SK-N-SH treated with all-trans-retinoic acid at 6 μM for 48 hours (cell line): ENCODE results near the gene CSNK1G1.

Experiments
- ISL1 ChIP-seq: fragments of 250-450 bp; sonication (Bioruptor Pico); IDR thresholded peaks from 2 replicates; pipeline ENCODE4 v2.1.2; 2022; ENCODE audit warnings: mild to moderate bottlenecking, moderate library complexity
- OSR1 ChIP-seq: fragments of 250-450 bp; sonication (Bioruptor Pico); IDR thresholded peaks from 2 replicates; pipeline ENCODE4 v1.8.0; 2022; ENCODE audit warnings: moderate library complexity, mild to moderate bottlenecking, inconsistent platforms
- TOX ChIP-seq: fragments of 250-450 bp; sonication (Bioruptor Pico); IDR thresholded peaks from 2 replicates; pipeline ENCODE4 v1.8.0; 2021; ENCODE audit warnings: mild to moderate bottlenecking, moderate library complexity, borderline replicate concordance
- ZFP3 ChIP-seq: fragments of 250-450 bp; sonication (Bioruptor Pico); IDR thresholded peaks from 2 replicates; pipeline ENCODE4 v1.5.0; 2020; ENCODE audit warnings: mild to moderate bottlenecking, moderate library complexity

- TF ChIP-seq ZFP3 (CRISPR knock-in tag) (no peak), ISL1 (CRISPR knock-in tag) (no peak), TOX (CRISPR knock-in tag) (no peak), OSR1 (CRISPR knock-in tag) (no peak)
Measured at GRCh38 chr15:64193971-64194370, 162.0 kb downstream of the CSNK1G1 start.
